B cell (primary cell): ENCODE measurements around the gene NCK2. TPM values are rescaled to one million over a fixed set of nuclear protein-coding genes. Genes with fewer than 3 reads are reported as not detected.

ENCODE experiments used
- ATAC-seq: fragments of 200-7000 bp; cut with Tn5 transposase; one replicate; pipeline ENCODE4 v1.10.0; 2021; ENCODE audit warnings: low read depth, mild to moderate bottlenecking, moderate number of reproducible peaks, moderate library complexity
- CTCF ChIA-PET: fragments of 350-600 bp; sonication (Branson Sonifier 250); formaldehyde crosslinking; loops from one replicate; lab custom pipeline; 2021; ENCODE audit warnings: antibody characterized with exemption, inconsistent platforms; lab: Charles Lee
- POLR2A ChIA-PET: fragments of 350-600 bp; sonication (Branson Sonifier 250); formaldehyde crosslinking; loops from one replicate; lab custom pipeline; 2021; ENCODE audit warnings: antibody characterized with exemption; lab: Charles Lee
- DNase-seq: peaks from one replicate; pipeline ENCODE4 v3.0.0; 2013
- H2AFZ ChIP-seq: 2 replicates; pipeline ENCODE4 v1.6.1; 2012; ENCODE audit warnings: mild to moderate bottlenecking, low read depth, low read length; ENCODE audit not compliant: insufficient read depth, poor library complexity, severe bottlenecking
- H3K27ac ChIP-seq, 2 donors: 1 replicate in 1 of 2; 2 replicates in 1 of 2; pipeline ENCODE4 v1.5.1; 2012 to 2013; ENCODE audit warnings: low read length in 2 of 2, mild to moderate bottlenecking in 2 of 2, moderate library complexity in 1 of 2
- H3K27me3 ChIP-seq, 4 experiments: fragments of 200-600 bp in 1 of 4; sonication (generic) in 1 of 4; replicated peaks in 1 of 4; 1 replicate in 2 of 4; 2 replicates in 2 of 4; pipeline versions ENCODE4 v1.6.1 to v1.7.0; 2013 to 2016; ENCODE audit warnings: low read length in 3 of 4, mild to moderate bottlenecking in 2 of 4, mixed read lengths in 1 of 4, moderate library complexity in 1 of 4; ENCODE audit not compliant: insufficient read depth in 4 of 4, control insufficient read depth in 3 of 4; ENCODE audit errors: control extremely low read depth in 1 of 4
- H3K36me3 ChIP-seq, 2 experiments: replicated peaks in 1 of 2; 1 replicate in 1 of 2; 2 replicates in 1 of 2; pipeline versions ENCODE4 v1.6.1 to v1.7.1; 2013; ENCODE audit warnings: low read length in 1 of 2; ENCODE audit not compliant: insufficient read depth in 2 of 2, control insufficient read depth in 1 of 2; ENCODE audit errors: control extremely low read depth in 1 of 2, extremely low read depth in 1 of 2
- H3K4me1 ChIP-seq, 2 donors: fragments of 200-600 bp in 1 of 2; sonication (generic) in 1 of 2; 1 replicate in 1 of 2; 2 replicates in 1 of 2; pipeline versions ENCODE4 v1.5.1 to v1.6.1; 2013 to 2017; ENCODE audit warnings: low read length in 2 of 2; ENCODE audit not compliant: control insufficient read depth in 2 of 2, insufficient read depth in 2 of 2
- H3K4me2 ChIP-seq: replicated peaks from 2 replicates; pipeline ENCODE3; 2012; ENCODE audit warnings: mild to moderate bottlenecking, low read depth, low read length; ENCODE audit not compliant: poor library complexity, severe bottlenecking
- H3K4me3 ChIP-seq, 5 experiments: fragments of 200-600 bp in 1 of 5; sonication (generic) in 1 of 5; 1 replicate in 3 of 5; 2 replicates in 2 of 5; pipeline versions ENCODE4 v1.5.1 to v1.7.0; 2011 to 2016; ENCODE audit warnings: low read length in 4 of 5, mild to moderate bottlenecking in 4 of 5, low read depth in 2 of 5, control low read depth in 1 of 5, moderate library complexity in 1 of 5; ENCODE audit not compliant: insufficient read depth in 1 of 5; ENCODE audit errors: control extremely low read depth in 1 of 5, extremely low read depth in 1 of 5
- H3K79me2 ChIP-seq: fragments of 200-600 bp; sonication (generic); one replicate; pipeline ENCODE4 v1.6.0; 2016; ENCODE audit warnings: low read length; ENCODE audit not compliant: control insufficient read depth, insufficient read depth
- H3K9ac ChIP-seq: fragments of 200-600 bp; sonication (generic); 2 replicates; pipeline ENCODE4 v1.6.1; 2017; ENCODE audit warnings: mild to moderate bottlenecking, low read length, moderate library complexity
- H3K9me3 ChIP-seq, 3 donors: one replicate each; pipeline versions ENCODE4 v1.6.1 to v1.7.1; 2013; ENCODE audit warnings: low read length in 2 of 3; ENCODE audit not compliant: control insufficient read depth in 2 of 3, insufficient read depth in 1 of 3; ENCODE audit errors: control extremely low read depth in 1 of 3
- H4K20me1 ChIP-seq: 2 replicates; pipeline ENCODE4 v1.6.0; 2012; ENCODE audit warnings: mild to moderate bottlenecking, low read length; ENCODE audit not compliant: insufficient read depth, control insufficient read depth, poor library complexity, severe bottlenecking
- H3K27ac Mint-ChIP-seq: one replicate; pipeline ENCODE4 v1.8.0; 2021; ENCODE audit warnings: mixed read lengths
- H3K27me3 Mint-ChIP-seq: one replicate; pipeline ENCODE4 v1.8.0; 2021; ENCODE audit warnings: mixed read lengths
- H3K4me1 Mint-ChIP-seq: one replicate; pipeline ENCODE4 v1.8.0; 2021; ENCODE audit warnings: mixed read lengths
- H3K4me3 Mint-ChIP-seq: one replicate; pipeline ENCODE4 v1.8.0; 2021; ENCODE audit warnings: mixed read lengths
- H3K9me3 Mint-ChIP-seq: one replicate; pipeline ENCODE4 v1.8.0; 2022; ENCODE audit warnings: mixed read lengths; ENCODE audit not compliant: insufficient read depth
- EZH2 ChIP-seq: IDR thresholded peaks from 2 replicates; pipeline ENCODE4 v1.6.1; 2012; ENCODE audit warnings: borderline replicate concordance, low read depth, mild to moderate bottlenecking, moderate library complexity, low read length; ENCODE audit not compliant: insufficient read depth, poor library complexity, severe bottlenecking
- WGBS: methylation state at CpG from one replicate; pipeline ENCODE4 v1.1.5; 2013; ENCODE audit warnings: missing lambda C conversion rate; ENCODE audit not compliant: insufficient coverage; 5-methylcytosine and 5-hydroxymethylcytosine counted together
- intact Hi-C: fragments of 100-400 bp; cut with micrococcal nuclease; formaldehyde crosslinking; loops from one replicate; pipeline ENCODE4 v1.10.0; 2022
- polyA plus RNA-seq: library from polyadenylated mRNA; depleted of rRNA; stranded (reverse); fragments of >200 nt; gene quantifications from 2 replicates; pipeline ENCODE4 v1.2.3, GENCODE V29; 2012
- total RNA-seq, 2 donors: library from RNA; stranded (reverse); fragments of 120-200 nt in 1 of 2; gene quantifications; 1 replicate in 1 of 2; 2 replicates in 1 of 2; pipeline versions ENCODE4 v1.2.3 to v1.2.4, GENCODE V29; 2013 to 2022
- TF ChIP-seq, protein P1 (sequence below): fragments of 200-600 bp; IDR thresholded peaks from one replicate; pipeline ENCODE4 v1.8.0; 2022; ENCODE audit warnings: antibody characterized with exemption, mild to moderate bottlenecking

The NCK2 gene
- total and polyA plus RNA-seq, 2 donors (not counting 1 experiment from before 2014, with no cell fraction given) = 64.2 to 72.3 TPM

GRCh38 chr2:105822186-105822585 lies 77.5 kb downstream of the NCK2 start:
- ChIA-PET POLR2A (interaction anchor here (1.0 kb wide), 1 partner anchor 18 kb away, joined by 3 read pairs; no protein-coding TSS in a partner anchor), CTCF (interaction anchor here (1.8 kb wide), 1 partner anchor 34 kb away, joined by 5 read pairs; no protein-coding TSS in a partner anchor)
- Mint-ChIP-seq H3K27me3 (no peaks in the 10 kb centered on the region), H3K4me1 (peaks cover 52% of the 10 kb centered on the region), H3K4me3 (no peak overlapping the region), H3K9me3 (no peaks in the 10 kb centered on the region), H3K27ac (peak overlapping the region; percentile 70)
- no peak overlapping the region for H3K9ac ChIP-seq
- DNase-seq = peak; percentile 42
- no peaks in the 10 kb centered on the region for H3K27me3 ChIP-seq
- intact Hi-C loops = no loop called here
- WGBS = 43% methylated on average over 3 of the region's 7 CpGs
- no peak overlapping the region for H3K4me3 ChIP-seq
- H3K9me3 ChIP-seq = peaks cover 0 to 5% (median 4%) of the 10 kb centered on the region in 3 donors
- H3K36me3 ChIP-seq = peaks cover 2 to 47% of the 10 kb centered on the region in 2 experiments
- peaks cover 17 to 24% of the 10 kb centered on the region in 2 donors for H3K4me1 ChIP-seq
- H4K20me1 ChIP-seq = peaks cover 24% of the 10 kb centered on the region
- H3K27ac ChIP-seq = peak overlapping the region; percentile 25 to 77
- TF ChIP-seq, protein P1, sequence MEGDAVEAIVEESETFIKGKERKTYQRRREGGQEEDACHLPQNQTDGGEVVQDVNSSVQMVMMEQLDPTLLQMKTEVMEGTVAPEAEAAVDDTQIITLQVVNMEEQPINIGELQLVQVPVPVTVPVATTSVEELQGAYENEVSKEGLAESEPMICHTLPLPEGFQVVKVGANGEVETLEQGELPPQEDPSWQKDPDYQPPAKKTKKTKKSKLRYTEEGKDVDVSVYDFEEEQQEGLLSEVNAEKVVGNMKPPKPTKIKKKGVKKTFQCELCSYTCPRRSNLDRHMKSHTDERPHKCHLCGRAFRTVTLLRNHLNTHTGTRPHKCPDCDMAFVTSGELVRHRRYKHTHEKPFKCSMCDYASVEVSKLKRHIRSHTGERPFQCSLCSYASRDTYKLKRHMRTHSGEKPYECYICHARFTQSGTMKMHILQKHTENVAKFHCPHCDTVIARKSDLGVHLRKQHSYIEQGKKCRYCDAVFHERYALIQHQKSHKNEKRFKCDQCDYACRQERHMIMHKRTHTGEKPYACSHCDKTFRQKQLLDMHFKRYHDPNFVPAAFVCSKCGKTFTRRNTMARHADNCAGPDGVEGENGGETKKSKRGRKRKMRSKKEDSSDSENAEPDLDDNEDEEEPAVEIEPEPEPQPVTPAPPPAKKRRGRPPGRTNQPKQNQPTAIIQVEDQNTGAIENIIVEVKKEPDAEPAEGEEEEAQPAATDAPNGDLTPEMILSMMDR = no peak
- TF ChIP-seq EZH2 = no peak
- peak; percentile 70 for ATAC-seq
- peak overlapping the region; percentile 46 for H3K4me2 ChIP-seq
- peaks cover 87% of the 10 kb centered on the region for H3K79me2 ChIP-seq
- H2AFZ ChIP-seq = no peak overlapping the region

GRCh38 chr2:105824446-105824845 lies 79.7 kb downstream of the NCK2 start:
- H3K27me3 ChIP-seq = no peaks in the 10 kb centered on the region
- TF ChIP-seq EZH2 = no peak
- TF ChIP-seq, protein P1 = no peak
- intact Hi-C loops = no loop called here
- ATAC-seq (no peak), DNase-seq (no peak)
- Mint-ChIP-seq H3K27me3 (no peaks in the 10 kb centered on the region), H3K27ac (peak overlapping the region; percentile 77), H3K4me3 (no peak overlapping the region), H3K9me3 (no peaks in the 10 kb centered on the region), H3K4me1 (peaks cover 71% of the 10 kb centered on the region)
- no peak overlapping the region for H3K4me3 ChIP-seq
- H3K9me3 ChIP-seq = peaks cover 0 to 7% (median 6%) of the 10 kb centered on the region in 3 donors
- ChIA-PET CTCF (interaction anchor here (0.7 kb wide), 1 partner anchor 12 kb away, joined by 3 read pairs; no protein-coding TSS in a partner anchor), POLR2A (no interaction called here)
- peaks cover 93% of the 10 kb centered on the region for H3K79me2 ChIP-seq
- peak overlapping the region in 1 of 2 donors; percentile 27 for H3K27ac ChIP-seq
- H3K36me3 ChIP-seq = peaks cover 0 to 43% of the 10 kb centered on the region in 2 experiments
- H4K20me1 ChIP-seq = peaks cover 24% of the 10 kb centered on the region
- H3K4me2 ChIP-seq = no peak overlapping the region
- 68% methylated on average over 5 of the region's 9 CpGs for WGBS
- H3K9ac ChIP-seq = no peak overlapping the region
- H2AFZ ChIP-seq = no peak overlapping the region
- peaks cover 33 to 38% of the 10 kb centered on the region in 2 donors for H3K4me1 ChIP-seq
